HepG2 (cell line): ENCODE data around the gene CDK2. TPM values are rescaled to one million over a fixed set of nuclear protein-coding genes. Genes with fewer than 3 reads are reported as not detected.

ENCODE experiments used
- BCL6 ChIP-seq: IDR thresholded peaks from 2 replicates; pipeline ENCODE4 v1.6.1; 2016; ENCODE audit warnings: missing genetic modification reagents, missing compliant biosample characterization
- CSRNP1 ChIP-seq: sonication (generic); formaldehyde crosslinking; IDR thresholded peaks from 2 replicates; pipeline ENCODE4 v1.8.1; 2023; ENCODE audit warnings: mild to moderate bottlenecking, missing genetic modification reagents
- DPF2 ChIP-seq: sonication (generic); formaldehyde crosslinking; IDR thresholded peaks from 2 replicates; pipeline ENCODE4 v1.4.0; 2020; ENCODE audit warnings: mild to moderate bottlenecking, low read depth, missing genetic modification reagents, borderline replicate concordance
- EP300 ChIP-seq, 3 experiments: sonication (generic) in 1 of 3; formaldehyde crosslinking in 1 of 3; IDR thresholded peaks; 2 replicates each; pipeline versions ENCODE4 v1.5.1 to v1.6.1; 2011 to 2020; ENCODE audit warnings: low read depth in 2 of 3, low read length in 2 of 3, borderline replicate concordance in 1 of 3, improper control_type of control experiment in 1 of 3, mild to moderate bottlenecking in 1 of 3, missing genetic modification reagents in 1 of 3, moderate library complexity in 1 of 3
- ISL2 ChIP-seq: sonication (generic); formaldehyde crosslinking; IDR thresholded peaks from 2 replicates; pipeline ENCODE4 v1.5.0; 2020; ENCODE audit warnings: missing genetic modification reagents
- MAFG ChIP-seq: sonication (generic); formaldehyde crosslinking; IDR thresholded peaks from 2 replicates; pipeline ENCODE4 v1.5.1; 2020; ENCODE audit warnings: mild to moderate bottlenecking, missing genetic modification reagents
- PHF8 ChIP-seq: sonication (generic); formaldehyde crosslinking; IDR thresholded peaks from 2 replicates; pipeline ENCODE4 v1.5.0; 2020; ENCODE audit warnings: missing genetic modification reagents
- REXO4 ChIP-seq: sonication (generic); formaldehyde crosslinking; IDR thresholded peaks from 2 replicates; pipeline ENCODE4 v1.8.0; 2022; ENCODE audit warnings: missing genetic modification reagents, mild to moderate bottlenecking, borderline replicate concordance
- SP2 ChIP-seq: sonication (generic); formaldehyde crosslinking; IDR thresholded peaks from 2 replicates; pipeline ENCODE4 v1.5.1; 2020; ENCODE audit warnings: mild to moderate bottlenecking, missing genetic modification reagents
- ZNF337 ChIP-seq: sonication (generic); formaldehyde crosslinking; IDR thresholded peaks from 2 replicates; pipeline ENCODE4 v1.5.1; 2020; ENCODE audit warnings: missing genetic modification reagents, low read depth, mild to moderate bottlenecking, borderline replicate concordance
- ZNF512B ChIP-seq: sonication (generic); formaldehyde crosslinking; IDR thresholded peaks from 2 replicates; pipeline ENCODE4 v1.5.1; 2020; ENCODE audit warnings: missing genetic modification reagents, mild to moderate bottlenecking, borderline replicate concordance
- ZNF558 ChIP-seq: sonication (generic); formaldehyde crosslinking; IDR thresholded peaks from 2 replicates; pipeline ENCODE4 v1.9.0; 2022; ENCODE audit warnings: mild to moderate bottlenecking, missing genetic modification reagents, borderline replicate concordance
- polyA plus RNA-seq, 8 experiments: library from polyadenylated mRNA; depleted of rRNA in 3 of 8; stranded (reverse) in 7 of 8; unstranded in 1 of 8; fragments of >200 nt; fragmentation: Illumina TruSeq in 4 of 8; extraction: Trizol in 4 of 8; gene quantifications; 2 replicates each; pipeline versions ENCODE4 v1.2.1 to v1.2.3, GENCODE V29; 2011 to 2016; ENCODE audit warnings: low read depth in 4 of 8, missing spikeins in 1 of 8, mixed read lengths in 1 of 8; ENCODE audit not compliant: insufficient read depth in 1 of 8
- total RNA-seq, 5 experiments: library from RNA; depleted of rRNA; stranded (reverse); fragments of >200 nt; fragmentation: Illumina TruSeq; extraction: Trizol; gene quantifications; 2 replicates each; pipeline ENCODE4 v1.2.3, GENCODE V29; 2016; ENCODE audit warnings: low read depth in 1 of 5
- TF ChIP-seq, protein P1 (sequence below): sonication (generic); formaldehyde crosslinking; IDR thresholded peaks from 2 replicates; pipeline ENCODE4 v1.4.0; 2020; ENCODE audit warnings: missing genetic modification reagents
- TF ChIP-seq, protein P2 (sequence below): IDR thresholded peaks from 2 replicates; pipeline ENCODE4 v1.6.1; 2016
- TF ChIP-seq, protein P3 (sequence below): sonication (generic); formaldehyde crosslinking; IDR thresholded peaks from 2 replicates; pipeline ENCODE4 v1.5.0; 2020; ENCODE audit warnings: missing genetic modification reagents
- TF ChIP-seq, protein P4 (sequence below): fragments of 450-650 bp; IDR thresholded peaks from 2 replicates; pipeline ENCODE4 v1.6.1; 2017; ENCODE audit warnings: mild to moderate bottlenecking

CDK2 gene
- total and polyA plus RNA-seq, 2 of the 13 experiments (the other 11 are each of a cell fraction or from before 2014, with no cell fraction given) = 47.5 to 52.6 TPM

- TF ChIP-seq BCL6 (CRISPR knock-in tag) = peak; percentile 51; the same call in 1 of the 2 replicates
- TF ChIP-seq, protein P1, sequence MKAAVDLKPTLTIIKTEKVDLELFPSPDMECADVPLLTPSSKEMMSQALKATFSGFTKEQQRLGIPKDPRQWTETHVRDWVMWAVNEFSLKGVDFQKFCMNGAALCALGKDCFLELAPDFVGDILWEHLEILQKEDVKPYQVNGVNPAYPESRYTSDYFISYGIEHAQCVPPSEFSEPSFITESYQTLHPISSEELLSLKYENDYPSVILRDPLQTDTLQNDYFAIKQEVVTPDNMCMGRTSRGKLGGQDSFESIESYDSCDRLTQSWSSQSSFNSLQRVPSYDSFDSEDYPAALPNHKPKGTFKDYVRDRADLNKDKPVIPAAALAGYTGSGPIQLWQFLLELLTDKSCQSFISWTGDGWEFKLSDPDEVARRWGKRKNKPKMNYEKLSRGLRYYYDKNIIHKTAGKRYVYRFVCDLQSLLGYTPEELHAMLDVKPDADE = no peak
- TF ChIP-seq DPF2 (CRISPR knock-in tag) = no peak
- TF ChIP-seq EP300 (IDR thresholded peaks at IDR 0.05; ENCODE audit: low read depth in 2 of 2, low read length in 2 of 2) = no peak
- TF ChIP-seq EP300 (CRISPR knock-in tag; IDR thresholded peaks at IDR 0.05; ENCODE audit: borderline replicate concordance) = no peak
- TF ChIP-seq CSRNP1 = peak; percentile 32; the same call in 1 of the 2 replicates
- TF ChIP-seq, protein P2, sequence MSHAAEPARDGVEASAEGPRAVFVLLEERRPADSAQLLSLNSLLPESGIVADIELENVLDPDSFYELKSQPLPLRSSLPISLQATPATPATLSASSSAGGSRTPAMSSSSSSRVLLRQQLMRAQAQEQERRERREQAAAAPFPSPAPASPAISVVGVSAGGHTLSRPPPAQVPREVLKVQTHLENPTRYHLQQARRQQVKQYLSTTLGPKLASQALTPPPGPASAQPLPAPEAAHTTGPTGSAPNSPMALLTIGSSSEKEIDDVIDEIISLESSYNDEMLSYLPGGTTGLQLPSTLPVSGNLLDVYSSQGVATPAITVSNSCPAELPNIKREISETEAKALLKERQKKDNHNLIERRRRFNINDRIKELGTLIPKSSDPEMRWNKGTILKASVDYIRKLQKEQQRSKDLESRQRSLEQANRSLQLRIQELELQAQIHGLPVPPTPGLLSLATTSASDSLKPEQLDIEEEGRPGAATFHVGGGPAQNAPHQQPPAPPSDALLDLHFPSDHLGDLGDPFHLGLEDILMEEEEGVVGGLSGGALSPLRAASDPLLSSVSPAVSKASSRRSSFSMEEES (CRISPR knock-in tag) = peak; percentile 42
- TF ChIP-seq ZNF558 (CRISPR knock-in tag) = no peak; the same call in 1 of the 2 replicates
- TF ChIP-seq REXO4 = no peak
- TF ChIP-seq, protein P3, sequence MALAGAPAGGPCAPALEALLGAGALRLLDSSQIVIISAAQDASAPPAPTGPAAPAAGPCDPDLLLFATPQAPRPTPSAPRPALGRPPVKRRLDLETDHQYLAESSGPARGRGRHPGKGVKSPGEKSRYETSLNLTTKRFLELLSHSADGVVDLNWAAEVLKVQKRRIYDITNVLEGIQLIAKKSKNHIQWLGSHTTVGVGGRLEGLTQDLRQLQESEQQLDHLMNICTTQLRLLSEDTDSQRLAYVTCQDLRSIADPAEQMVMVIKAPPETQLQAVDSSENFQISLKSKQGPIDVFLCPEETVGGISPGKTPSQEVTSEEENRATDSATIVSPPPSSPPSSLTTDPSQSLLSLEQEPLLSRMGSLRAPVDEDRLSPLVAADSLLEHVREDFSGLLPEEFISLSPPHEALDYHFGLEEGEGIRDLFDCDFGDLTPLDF (CRISPR knock-in tag) = peak; percentile 79
- TF ChIP-seq, protein P4, sequence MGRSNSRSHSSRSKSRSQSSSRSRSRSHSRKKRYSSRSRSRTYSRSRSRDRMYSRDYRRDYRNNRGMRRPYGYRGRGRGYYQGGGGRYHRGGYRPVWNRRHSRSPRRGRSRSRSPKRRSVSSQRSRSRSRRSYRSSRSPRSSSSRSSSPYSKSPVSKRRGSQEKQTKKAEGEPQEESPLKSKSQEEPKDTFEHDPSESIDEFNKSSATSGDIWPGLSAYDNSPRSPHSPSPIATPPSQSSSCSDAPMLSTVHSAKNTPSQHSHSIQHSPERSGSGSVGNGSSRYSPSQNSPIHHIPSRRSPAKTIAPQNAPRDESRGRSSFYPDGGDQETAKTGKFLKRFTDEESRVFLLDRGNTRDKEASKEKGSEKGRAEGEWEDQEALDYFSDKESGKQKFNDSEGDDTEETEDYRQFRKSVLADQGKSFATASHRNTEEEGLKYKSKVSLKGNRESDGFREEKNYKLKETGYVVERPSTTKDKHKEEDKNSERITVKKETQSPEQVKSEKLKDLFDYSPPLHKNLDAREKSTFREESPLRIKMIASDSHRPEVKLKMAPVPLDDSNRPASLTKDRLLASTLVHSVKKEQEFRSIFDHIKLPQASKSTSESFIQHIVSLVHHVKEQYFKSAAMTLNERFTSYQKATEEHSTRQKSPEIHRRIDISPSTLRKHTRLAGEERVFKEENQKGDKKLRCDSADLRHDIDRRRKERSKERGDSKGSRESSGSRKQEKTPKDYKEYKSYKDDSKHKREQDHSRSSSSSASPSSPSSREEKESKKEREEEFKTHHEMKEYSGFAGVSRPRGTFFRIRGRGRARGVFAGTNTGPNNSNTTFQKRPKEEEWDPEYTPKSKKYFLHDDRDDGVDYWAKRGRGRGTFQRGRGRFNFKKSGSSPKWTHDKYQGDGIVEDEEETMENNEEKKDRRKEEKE = no peak
- no peak for TF ChIP-seq ZNF337
- TF ChIP-seq MAFG (CRISPR knock-in tag) = no peak
- TF ChIP-seq ZNF512B (CRISPR knock-in tag) = no peak
- peak; percentile 57; the same call in 1 of the 2 replicates for TF ChIP-seq ISL2
- TF ChIP-seq SP2 = peak; percentile 100
- TF ChIP-seq PHF8 = peak; percentile 97
Measured at GRCh38 chr12:55973599-55974307, 7.1 kb downstream of the CDK2 start, which contains the start of gene RAB5B (continued).
